GM18907 (cell line): ENCODE data around the gene SMG9.
A peak's percentile ranks its signal among the peaks of the same experiment; 100 is the strongest.
"Not testable (repeated sequence)": the region's sequence is repeated elsewhere in the genome, so short reads cannot be mapped to it uniquely, and the experiment has no call there.

Source experiments
- ATAC-seq: cut with Tn5 transposase; IDR thresholded peaks from one replicate; pipeline ENCODE4 v1.9.1; 2021; ENCODE audit warnings: mild to moderate bottlenecking, moderate library complexity; ENCODE audit not compliant: unreplicated experiment

SMG9 gene

GRCh38 chr19:43780706-43781525 lies 26.2 kb upstream of the SMG9 start, which contains the start of gene KCNN4:
TSS of gene KCNN4 (minus strand) at chr19:43780973. CDS start at chr19:43780861, 112 bp downstream.
- ATAC-seq, result peak; percentile 39

- ATAC-seq, result no peak
These were observed 25.1 kb upstream of the SMG9 start for GRCh38 chr19:43779820-43780219.

GRCh38 chr19:43779147-43779819 lies 24.5 kb upstream of the SMG9 start:
- ATAC-seq, result no peak

GRCh38 chr19:43778651-43779050 lies 23.9 kb upstream of the SMG9 start:
- no peak for ATAC-seq

- ATAC-seq, result no peak
These were observed 22.5 kb upstream of the SMG9 start for GRCh38 chr19:43777163-43777695.

GRCh38 chr19:43776286-43776685 lies 21.5 kb upstream of the SMG9 start:
- no peak for ATAC-seq

GRCh38 chr19:43775299-43775890 lies 20.6 kb upstream of the SMG9 start:
- ATAC-seq, result no peak

GRCh38 chr19:43774940-43775258 lies 20.1 kb upstream of the SMG9 start:
- ATAC-seq, result not testable (repeated sequence)

- ATAC-seq, result no peak
These were observed 19.6 kb upstream of the SMG9 start for GRCh38 chr19:43774103-43774939.

- no peak for ATAC-seq
These were observed 19.0 kb upstream of the SMG9 start for GRCh38 chr19:43773725-43774102.

GRCh38 chr19:43769256-43769655 lies 14.5 kb upstream of the SMG9 start:
- no peak for ATAC-seq

- ATAC-seq, result no peak
These were observed 13.7 kb upstream of the SMG9 start for GRCh38 chr19:43768273-43769050.

GRCh38 chr19:43767818-43768217 lies 13.1 kb upstream of the SMG9 start:
- ATAC-seq, result no peak

GRCh38 chr19:43767316-43767715 lies 12.6 kb upstream of the SMG9 start:
- ATAC-seq, result no peak

- no peak for ATAC-seq
These were observed 11.9 kb upstream of the SMG9 start for GRCh38 chr19:43766755-43767043.

- peak; percentile 71 for ATAC-seq
These were observed 10.5 kb upstream of the SMG9 start for GRCh38 chr19:43765109-43765876.

GRCh38 chr19:43764684-43765083 lies 9.9 kb upstream of the SMG9 start:
- not testable (repeated sequence) for ATAC-seq

GRCh38 chr19:43763473-43763939 lies 8.7 kb upstream of the SMG9 start:
- ATAC-seq, result no peak

- no peak for ATAC-seq
These were observed 8.1 kb upstream of the SMG9 start for GRCh38 chr19:43762814-43763213.
